BJ (cell line): ENCODE data around the gene GNPDA1. TPM values are rescaled to one million over a fixed set of nuclear protein-coding genes. Genes with fewer than 3 reads are reported as not detected.

Source experiments
- CTCF ChIA-PET: fragments of 350-600 bp; formaldehyde crosslinking; extraction: SDS; loops from one replicate; lab custom pipeline; 2021; ENCODE audit warnings: antibody characterized with exemption, inconsistent platforms; lab: Yijun Ruan, JAX
- POLR2A ChIA-PET: fragments of 300-600 bp; sonication (Branson Sonifier 250); formaldehyde crosslinking; extraction: SDS; loops from one replicate; lab custom pipeline; 2021; ENCODE audit warnings: antibody characterized with exemption; lab: Charles Lee
- DNase-seq: peaks from one replicate; pipeline ENCODE4 v3.0.0-alpha.2; 2011; ENCODE audit warnings: low read depth
- H3K27me3 ChIP-seq: 2 replicates; pipeline ENCODE4 v1.6.0; 2011; ENCODE audit warnings: low read length; ENCODE audit not compliant: control insufficient read depth, insufficient read depth
- H3K36me3 ChIP-seq: 2 replicates; pipeline ENCODE4 v1.5.1; 2011; ENCODE audit warnings: low read length; ENCODE audit not compliant: control insufficient read depth, insufficient read depth
- H3K4me3 ChIP-seq: 2 replicates; pipeline ENCODE4 v1.5.1; 2011; ENCODE audit warnings: low read depth, mild to moderate bottlenecking, control low read depth, low read length
- polyA plus RNA-seq: library from polyadenylated mRNA; depleted of rRNA; stranded (reverse); fragments of >200 nt; gene quantifications from 2 replicates; pipeline ENCODE4 v1.2.3, GENCODE V29; 2011
- TF ChIP-seq, protein P1 (sequence below): IDR thresholded peaks from 2 replicates; pipeline ENCODE4 v1.5.1; 2011; ENCODE audit warnings: low read depth, mild to moderate bottlenecking, control low read depth, inconsistent platforms, low read length, moderate library complexity; ENCODE audit not compliant: insufficient read depth

The GNPDA1 gene
- polyA plus RNA-seq, 1 experiment: 12.5 TPM

DNA sequence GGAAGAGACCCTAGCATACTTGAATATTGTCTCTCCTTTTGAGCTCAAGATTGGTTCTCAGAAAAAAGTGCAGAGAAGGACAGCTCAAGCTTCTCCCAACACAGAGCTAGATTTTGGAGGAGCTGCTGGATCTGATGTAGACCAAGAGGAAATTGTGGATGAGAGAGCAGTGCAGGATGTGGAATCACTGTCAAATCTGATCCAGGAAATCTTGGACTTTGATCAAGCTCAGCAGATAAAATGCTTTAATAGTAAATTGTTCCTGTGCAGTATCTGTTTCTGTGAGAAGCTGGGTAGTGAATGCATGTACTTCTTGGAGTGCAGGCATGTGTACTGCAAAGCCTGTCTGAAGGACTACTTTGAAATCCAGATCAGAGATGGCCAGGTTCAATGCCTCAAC lies 34.4 kb downstream of the GNPDA1 start:
- TF ChIP-seq, protein P1, sequence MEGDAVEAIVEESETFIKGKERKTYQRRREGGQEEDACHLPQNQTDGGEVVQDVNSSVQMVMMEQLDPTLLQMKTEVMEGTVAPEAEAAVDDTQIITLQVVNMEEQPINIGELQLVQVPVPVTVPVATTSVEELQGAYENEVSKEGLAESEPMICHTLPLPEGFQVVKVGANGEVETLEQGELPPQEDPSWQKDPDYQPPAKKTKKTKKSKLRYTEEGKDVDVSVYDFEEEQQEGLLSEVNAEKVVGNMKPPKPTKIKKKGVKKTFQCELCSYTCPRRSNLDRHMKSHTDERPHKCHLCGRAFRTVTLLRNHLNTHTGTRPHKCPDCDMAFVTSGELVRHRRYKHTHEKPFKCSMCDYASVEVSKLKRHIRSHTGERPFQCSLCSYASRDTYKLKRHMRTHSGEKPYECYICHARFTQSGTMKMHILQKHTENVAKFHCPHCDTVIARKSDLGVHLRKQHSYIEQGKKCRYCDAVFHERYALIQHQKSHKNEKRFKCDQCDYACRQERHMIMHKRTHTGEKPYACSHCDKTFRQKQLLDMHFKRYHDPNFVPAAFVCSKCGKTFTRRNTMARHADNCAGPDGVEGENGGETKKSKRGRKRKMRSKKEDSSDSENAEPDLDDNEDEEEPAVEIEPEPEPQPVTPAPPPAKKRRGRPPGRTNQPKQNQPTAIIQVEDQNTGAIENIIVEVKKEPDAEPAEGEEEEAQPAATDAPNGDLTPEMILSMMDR: no peak
- H3K4me3 ChIP-seq: no peak overlapping the region
- no peaks in the 10 kb centered on the region for H3K27me3 ChIP-seq
- no peak for DNase-seq
- ChIA-PET CTCF (interaction anchor here (1.2 to 3.8 kb wide), 5 partner anchors 9 to 165 kb away, joined by 4 to 23 read pairs (median 13); partner anchors contain the start of gene RNF14), POLR2A (no interaction called here)
- H3K36me3 ChIP-seq: peaks cover 9% of the 10 kb centered on the region

DNA sequence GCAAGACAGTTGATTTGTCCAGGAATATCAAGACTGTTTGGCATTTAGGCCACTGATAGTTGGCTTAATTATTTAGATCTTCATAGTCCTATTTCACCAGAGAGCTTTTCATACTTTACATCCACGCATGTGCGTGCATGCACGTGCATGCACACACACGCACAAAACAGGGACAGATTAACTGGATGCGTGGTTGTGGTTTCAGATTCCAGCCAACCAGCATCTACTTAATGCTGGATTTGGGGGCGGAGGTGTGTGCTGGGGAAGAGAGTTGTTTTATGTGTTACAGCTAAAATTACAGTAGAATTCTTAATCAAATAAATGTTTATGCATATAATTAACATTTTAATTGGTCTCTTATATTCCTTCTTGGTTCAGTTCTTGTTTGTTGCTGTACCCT lies 36.7 kb downstream of the GNPDA1 start:
- Histone ChIP-seq H3K27me3 (no peaks in the 10 kb centered on the region), H3K36me3 (peaks cover 11% of the 10 kb centered on the region), H3K4me3 (no peak overlapping the region)
- ChIA-PET CTCF (interaction anchor here (0.9 to 2.8 kb wide), 7 partner anchors 14 to 311 kb away, joined by 3 to 12 read pairs (median 5); no protein-coding TSS in a partner anchor), POLR2A (no interaction called here)
- TF ChIP-seq, protein P1: no peak
- DNase-seq: no peak

DNA sequence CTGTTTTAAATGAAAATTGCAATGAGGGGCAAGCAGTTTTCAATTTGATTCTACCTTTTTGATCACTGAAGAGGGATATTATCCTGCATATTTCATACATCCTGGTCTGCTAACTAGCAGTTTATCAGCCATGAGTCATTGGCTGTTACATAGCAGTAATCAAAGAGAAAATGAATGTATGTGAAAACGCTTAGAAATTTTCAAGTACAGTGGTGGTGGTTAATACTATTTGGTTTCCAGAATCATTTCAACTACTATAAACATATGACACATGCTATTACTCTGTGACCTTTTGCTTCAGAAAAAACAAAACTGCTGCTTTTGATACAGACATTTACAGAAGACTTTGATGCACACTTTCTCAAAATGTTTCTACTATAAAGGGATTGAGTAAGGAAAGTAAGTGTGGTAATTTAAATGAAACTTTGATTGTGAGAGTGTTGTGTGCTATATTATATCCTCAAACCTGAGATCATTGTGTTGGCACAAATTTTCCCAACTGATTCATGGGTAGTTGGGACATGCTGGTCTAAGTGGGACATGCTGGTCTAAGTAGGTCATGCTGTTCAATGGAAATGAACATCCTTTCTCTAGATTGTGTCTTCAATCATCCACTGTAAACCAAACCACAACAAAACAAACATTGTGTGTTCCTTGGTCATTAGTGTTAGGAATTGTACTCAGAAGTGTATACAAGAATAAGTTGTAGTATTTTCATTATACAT lies 38.8 kb downstream of the GNPDA1 start:
- ChIA-PET CTCF (interaction anchor here (2.6 kb wide), 1 partner anchor 13 kb away, joined by 9 read pairs; no protein-coding TSS in a partner anchor), POLR2A (no interaction called here)
- H3K4me3 ChIP-seq: no peak overlapping the region
- DNase-seq: no peak
- H3K36me3 ChIP-seq: peaks cover 9% of the 10 kb centered on the region
- TF ChIP-seq, protein P1: no peak
- no peaks in the 10 kb centered on the region for H3K27me3 ChIP-seq

DNA sequence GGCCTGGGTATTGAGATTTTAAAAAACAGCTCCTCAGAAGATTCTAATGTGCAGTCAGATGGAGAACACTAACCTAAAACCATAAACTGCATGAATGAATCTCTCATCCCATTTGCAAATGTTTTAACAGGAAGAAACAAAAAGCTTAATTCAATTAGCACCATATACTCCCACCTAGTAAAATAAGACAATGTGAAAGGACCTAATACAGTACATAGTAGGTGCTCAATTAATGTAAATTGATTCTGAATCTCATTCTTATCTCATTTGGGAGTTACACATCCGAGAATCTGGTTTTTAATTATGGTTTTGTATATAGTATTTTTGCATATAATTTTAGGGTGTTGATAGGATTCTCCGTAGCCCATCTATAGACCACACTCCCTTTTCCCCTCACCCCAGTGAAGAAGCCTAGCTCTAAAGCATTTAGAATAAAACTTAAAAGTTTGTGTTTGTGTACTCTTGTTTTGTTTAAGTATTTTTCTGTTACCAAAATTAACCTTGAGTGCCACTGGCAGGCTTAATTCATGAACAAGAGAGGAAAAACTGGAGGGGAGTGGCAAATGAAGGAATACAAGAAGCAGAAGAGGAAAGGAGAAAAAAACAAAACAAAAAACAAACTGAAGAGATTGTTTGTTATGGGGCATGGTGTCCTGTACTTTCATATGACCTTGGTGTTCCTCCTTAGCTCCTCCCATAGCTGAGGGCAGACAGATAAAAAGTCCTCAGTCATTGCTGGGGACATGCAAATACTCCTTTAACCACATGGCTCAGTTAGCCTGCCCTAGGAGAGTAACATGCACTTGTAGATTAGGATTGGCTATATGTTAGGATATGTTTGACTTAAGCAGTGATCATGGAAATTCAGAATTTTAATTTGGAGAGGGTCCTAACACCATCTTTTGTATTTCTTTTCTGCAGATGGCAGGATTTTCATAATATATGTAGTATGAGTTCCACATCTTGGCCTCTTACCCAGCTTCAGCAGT lies 42.8 kb downstream of the GNPDA1 start:
- POLR2A ChIA-PET: interaction anchor here (1.0 kb wide), 1 partner anchor 55 kb away, joined by 4 read pairs; no protein-coding TSS in a partner anchor
- Histone ChIP-seq H3K36me3 (peaks cover 4% of the 10 kb centered on the region; the same call in 1 of the 2 replicates), H3K27me3 (no peaks in the 10 kb centered on the region), H3K4me3 (peak overlapping the region; percentile 69)
- CTCF ChIA-PET: interaction anchor here (0.6 to 6.5 kb wide), 19 partner anchors 8 to 626 kb away, joined by 3 to 66 read pairs (median 6); partner anchors contain the start of genes GNPDA1 and PCDH12
- DNase-seq: no peak
- TF ChIP-seq, protein P1: no peak
